Measurements from ENCODE around the gene CNTN2. TPM values are rescaled to one million over a fixed set of nuclear protein-coding genes. Genes with fewer than 3 reads are reported as not detected.

Gene CNTN2
- total and polyA plus RNA-seq, 2 of the 8 experiments (the other 6 are each of a cell fraction or from before 2014, with no cell fraction given): 1.2 to 3.9 TPM

- TF ChIP-seq CHD7 (IDR thresholded peaks at IDR 0.05; ENCODE audit: insufficient replicate concordance, low read length): no peak
- no peak for TF ChIP-seq JUND (IDR thresholded peaks at IDR 0.05; ENCODE audit: low read length)
- TF ChIP-seq EP300 (IDR thresholded peaks at IDR 0.05; ENCODE audit: borderline replicate concordance in 1 of 2, low read depth in 2 of 2, low read length in 2 of 2): no peak
- no peak for TF ChIP-seq KDM5A (IDR thresholded peaks at IDR 0.05; ENCODE audit: low read length)
- TF ChIP-seq HDAC2 (IDR thresholded peaks at IDR 0.05; ENCODE audit: borderline replicate concordance in 1 of 2, low read depth in 2 of 2, low read length in 2 of 2): no peak
- no peak for TF ChIP-seq PHF8 (conservative IDR thresholded peaks at IDR 0.05; ENCODE audit: low read depth, low read length)
- TF ChIP-seq RXRA (IDR thresholded peaks at IDR 0.05; ENCODE audit: insufficient read depth, low read depth, low read length): no peak
- no peak for TF ChIP-seq TBP (IDR thresholded peaks at IDR 0.05; ENCODE audit: low read depth, low read length)
- no peak for TF ChIP-seq ASH2L (IDR thresholded peaks at IDR 0.05; ENCODE audit: low read length)
- no peak for TF ChIP-seq EZH2 (IDR thresholded peaks at IDR 0.05; ENCODE audit: low read depth, low read length, severe bottlenecking)
- no peak for TF ChIP-seq E2F6 (IDR thresholded peaks at IDR 0.05)
These were observed 21.3 kb downstream of the CNTN2 start (continued) for GRCh38 chr1:205064301-205064700.

Data from H1 (cell line).